HG02763 (cell line): ENCODE results near the gene SSH3.
A peak's percentile ranks its signal among the peaks of the same experiment; 100 is the strongest.

Experiments
- ATAC-seq: cut with Tn5 transposase; IDR thresholded peaks from one replicate; pipeline ENCODE4 v1.9.1; 2021; ENCODE audit warnings: mild to moderate bottlenecking, moderate library complexity; ENCODE audit not compliant: unreplicated experiment

Gene SSH3

GRCh38 chr11:67278939-67279588, 24.3 kb upstream of the SSH3 start:
- no peak for ATAC-seq

GRCh38 chr11:67279589-67280340, 23.6 kb upstream of the SSH3 start:
- ATAC-seq: no peak

- no peak for ATAC-seq
Observed at GRCh38 chr11:67280341-67280787, 23.0 kb upstream of the SSH3 start.

GRCh38 chr11:67280788-67281551, 22.4 kb upstream of the SSH3 start:
- no peak for ATAC-seq

- no peak for ATAC-seq
Observed at GRCh38 chr11:67281552-67282150, 21.7 kb upstream of the SSH3 start.

- ATAC-seq: no peak
Observed at GRCh38 chr11:67282155-67282875, 21.0 kb upstream of the SSH3 start.

- ATAC-seq: no peak
Observed at GRCh38 chr11:67282876-67283371, 20.4 kb upstream of the SSH3 start.

- ATAC-seq: no peak
Observed at GRCh38 chr11:67283481-67283963, 19.8 kb upstream of the SSH3 start.

- no peak for ATAC-seq
Observed at GRCh38 chr11:67284811-67285540, 18.4 kb upstream of the SSH3 start.

GRCh38 chr11:67285541-67286498, 17.5 kb upstream of the SSH3 start:
- no peak for ATAC-seq

GRCh38 chr11:67286621-67287333, 16.6 kb upstream of the SSH3 start:
- ATAC-seq: no peak

- ATAC-seq: no peak
Observed at GRCh38 chr11:67287355-67288197, 15.8 kb upstream of the SSH3 start.

- ATAC-seq: no peak
Observed at GRCh38 chr11:67288198-67288451, 15.2 kb upstream of the SSH3 start.

GRCh38 chr11:67288452-67289225, 14.7 kb upstream of the SSH3 start:
- ATAC-seq: peak; percentile 73

- ATAC-seq: no peak
Observed at GRCh38 chr11:67289226-67289650, 14.1 kb upstream of the SSH3 start, which contains the start of gene ANKRD13D. ANKRD13D (plus strand) TSS chr11:67289303; CDS start chr11:67289461, 158 bp downstream.
